Measurements from ENCODE around the gene ZNF367.

The ZNF367 gene

GRCh38 chr9:96338299-96338698 lies 79.9 kb downstream of the ZNF367 start:
- H3K4me2 ChIP-seq (ENCODE audit: low read length) = no peak overlapping the region
- H3K9ac ChIP-seq (ENCODE audit: low read length) = no peak overlapping the region
- H3K4me3 ChIP-seq (ENCODE audit: low read depth, low read length) = no peak overlapping the region
- no peak overlapping the region for H4K91ac ChIP-seq (ENCODE audit: low read depth, low read length)
- H3K4ac ChIP-seq (ENCODE audit: low read depth, low read length) = no peak overlapping the region
- no peak for DNase-seq
- H3K27me3 ChIP-seq (ENCODE audit: insufficient read depth, low read length) = no peaks in the 10 kb centered on the region
- no peak overlapping the region for H3K14ac ChIP-seq (ENCODE audit: low read length)
- no peak overlapping the region for H3K23ac ChIP-seq (ENCODE audit: low read length)
- H2BK12ac ChIP-seq (ENCODE audit: low read length) = no peak overlapping the region
- H3K79me1 ChIP-seq (ENCODE audit: low read length) = peaks cover 6% of the 10 kb centered on the region
- no CpG with 5 or more reads among the region's 3 CpGs for WGBS (ENCODE audit: extremely low coverage, insufficient coverage, insufficient read length)
- H2BK120ac ChIP-seq (ENCODE audit: insufficient read depth, low read length, poor library complexity) = no peak overlapping the region
- no peaks in the 10 kb centered on the region for H3K79me2 ChIP-seq (ENCODE audit: control insufficient read depth, insufficient read depth, low read length, poor library complexity)
- H3K9me3 ChIP-seq (ENCODE audit: insufficient read depth, low read depth, low read length) = peaks cover 2% of the 10 kb centered on the region
- H2BK5ac ChIP-seq (ENCODE audit: low read depth, low read length, poor library complexity) = no peak overlapping the region
- no peak overlapping the region for H3K18ac ChIP-seq (ENCODE audit: low read length)
- H4K8ac ChIP-seq (ENCODE audit: low read depth, low read length) = no peak overlapping the region
- H3K4me1 ChIP-seq (ENCODE audit: control insufficient read depth in 1 of 2, insufficient read depth in 2 of 2, low read length in 2 of 2) = peaks cover 0 to 4% of the 10 kb centered on the region in 2 experiments
- H3K27ac ChIP-seq (ENCODE audit: low read depth, low read length) = no peak overlapping the region
- H2AK5ac ChIP-seq (ENCODE audit: low read length) = no peak overlapping the region
- H3K36me3 ChIP-seq (ENCODE audit: control insufficient read depth in 1 of 2, insufficient read depth in 2 of 2, low read length in 2 of 2) = peaks cover 5 to 10% of the 10 kb centered on the region in 2 experiments
- no peak overlapping the region for H2AFZ ChIP-seq (ENCODE audit: insufficient read depth, low read length, poor library complexity)
- no peak overlapping the region for H4K12ac ChIP-seq (ENCODE audit: low read depth, low read length)
